Activated naive CD4-positive, alpha-beta T cell treated with anti-CD3 and anti-CD28 coated beads, Interleukin-2, amount 10 ng/mL, durations not matched to agents 7 days and 5 days (primary cell): Measurements from ENCODE around the gene NUDT16L1.
A peak's percentile ranks its signal among the peaks of the same experiment; 100 is the strongest.

Source experiments
- CTCF ChIA-PET: fragments of 350-600 bp; sonication (Branson Sonifier 250); formaldehyde crosslinking; loops from one replicate; lab custom pipeline; 2021; ENCODE audit warnings: antibody characterized with exemption; lab: Charles Lee
- DNase-seq: peaks from one replicate; pipeline ENCODE4 v3.0.0-alpha.2; 2020
- H3K27ac Mint-ChIP-seq: one replicate; pipeline ENCODE4 v1.8.0; 2021; ENCODE audit warnings: mild to moderate bottlenecking, moderate library complexity, mixed read lengths
- H3K27me3 Mint-ChIP-seq: one replicate; pipeline ENCODE4 v1.8.0; 2021; ENCODE audit warnings: mild to moderate bottlenecking, mixed read lengths
- H3K36me3 Mint-ChIP-seq: one replicate; pipeline ENCODE4 v1.8.0; 2021; ENCODE audit warnings: mixed read lengths
- H3K4me1 Mint-ChIP-seq: one replicate; pipeline ENCODE4 v1.8.0; 2021; ENCODE audit warnings: mixed read lengths
- H3K4me3 Mint-ChIP-seq: one replicate; pipeline ENCODE4 v1.8.0; 2021; ENCODE audit warnings: mild to moderate bottlenecking, moderate library complexity, mixed read lengths
- H3K9me3 Mint-ChIP-seq: one replicate; pipeline ENCODE4 v1.8.0; 2021; ENCODE audit warnings: mixed read lengths

The NUDT16L1 gene

GRCh38 chr16:4700380-4700996, 7.1 kb downstream of the NUDT16L1 start:
- Mint-ChIP-seq H3K4me3 (no peak overlapping the region), H3K4me1 (peaks cover 25% of the 10 kb centered on the region), H3K27ac (peak overlapping the region; percentile 64), H3K9me3 (no peaks in the 10 kb centered on the region), H3K36me3 (peaks cover 15% of the 10 kb centered on the region), H3K27me3 (no peaks in the 10 kb centered on the region)
- DNase-seq: peak; percentile 58
- CTCF ChIA-PET: no interaction called here

- no peaks in the 10 kb centered on the region for H3K27me3 Mint-ChIP-seq
- H3K9me3 Mint-ChIP-seq: no peaks in the 10 kb centered on the region
- no peak overlapping the region for H3K4me3 Mint-ChIP-seq
- DNase-seq: no peak
- H3K27ac Mint-ChIP-seq: no peak overlapping the region
- CTCF ChIA-PET: interaction anchor here (0.6 kb wide), 1 partner anchor 87 kb away, joined by 3 read pairs; the partner anchor contains the start of gene SEPTIN12
- H3K4me1 Mint-ChIP-seq: peaks cover 24% of the 10 kb centered on the region
- H3K36me3 Mint-ChIP-seq: peaks cover 14% of the 10 kb centered on the region
These were observed 7.8 kb downstream of the NUDT16L1 start for GRCh38 chr16:4700997-4701743.

GRCh38 chr16:4701791-4702465, 8.6 kb downstream of the NUDT16L1 start:
- H3K9me3 Mint-ChIP-seq: no peaks in the 10 kb centered on the region

GRCh38 chr16:4702466-4702808, 9.1 kb downstream of the NUDT16L1 start:
- Mint-ChIP-seq H3K9me3 (no peaks in the 10 kb centered on the region), H3K4me1 (peaks cover 24% of the 10 kb centered on the region), H3K36me3 (peaks cover 18% of the 10 kb centered on the region), H3K4me3 (no peak overlapping the region), H3K27ac (no peak overlapping the region), H3K27me3 (no peaks in the 10 kb centered on the region)
- CTCF ChIA-PET: no interaction called here
- DNase-seq: no peak

More at GRCh38 chr16:4701791-4702465, 8.6 kb downstream of the NUDT16L1 start:
- Mint-ChIP-seq H3K4me3 (no peak overlapping the region), H3K27ac (no peak overlapping the region), H3K4me1 (peaks cover 24% of the 10 kb centered on the region), H3K36me3 (peaks cover 18% of the 10 kb centered on the region), H3K27me3 (no peaks in the 10 kb centered on the region)
- DNase-seq: no peak
- CTCF ChIA-PET: interaction anchor here (0.6 kb wide), 1 partner anchor 86 kb away, joined by 3 read pairs; the partner anchor contains the start of gene SEPTIN12

GRCh38 chr16:4703906-4704305, 10.5 kb downstream of the NUDT16L1 start:
- no peaks in the 10 kb centered on the region for H3K27me3 Mint-ChIP-seq
- H3K4me1 Mint-ChIP-seq: peaks cover 24% of the 10 kb centered on the region
- H3K27ac Mint-ChIP-seq: no peak overlapping the region
- no peaks in the 10 kb centered on the region for H3K9me3 Mint-ChIP-seq
- no peak for DNase-seq
- no peak overlapping the region for H3K4me3 Mint-ChIP-seq
- peaks cover 21% of the 10 kb centered on the region for H3K36me3 Mint-ChIP-seq
- CTCF ChIA-PET: no interaction called here

- DNase-seq: no peak
- peaks cover 19% of the 10 kb centered on the region for H3K36me3 Mint-ChIP-seq
- CTCF ChIA-PET: no interaction called here
- peaks cover 20% of the 10 kb centered on the region for H3K4me1 Mint-ChIP-seq
- no peak overlapping the region for H3K27ac Mint-ChIP-seq
- H3K27me3 Mint-ChIP-seq: no peaks in the 10 kb centered on the region
- no peak overlapping the region for H3K4me3 Mint-ChIP-seq
- no peaks in the 10 kb centered on the region for H3K9me3 Mint-ChIP-seq
These were observed 11.1 kb downstream of the NUDT16L1 start for GRCh38 chr16:4704491-4704890.

- DNase-seq: no peak
- no peaks in the 10 kb centered on the region for H3K9me3 Mint-ChIP-seq
- no peaks in the 10 kb centered on the region for H3K27me3 Mint-ChIP-seq
- peaks cover 19% of the 10 kb centered on the region for H3K36me3 Mint-ChIP-seq
- H3K4me3 Mint-ChIP-seq: no peak overlapping the region
- H3K27ac Mint-ChIP-seq: no peak overlapping the region
- CTCF ChIA-PET: no interaction called here
- peaks cover 16% of the 10 kb centered on the region for H3K4me1 Mint-ChIP-seq
These were observed 11.6 kb downstream of the NUDT16L1 start for GRCh38 chr16:4704913-4705312.

GRCh38 chr16:4706871-4707270, 13.5 kb downstream of the NUDT16L1 start:
- no peaks in the 10 kb centered on the region for H3K27me3 Mint-ChIP-seq
- CTCF ChIA-PET: interaction anchor here (1.1 kb wide), 1 partner anchor 13 kb away, joined by 3 read pairs; no protein-coding TSS in a partner anchor
- H3K4me1 Mint-ChIP-seq: peaks cover 7% of the 10 kb centered on the region
- peaks cover 23% of the 10 kb centered on the region for H3K36me3 Mint-ChIP-seq
- no peaks in the 10 kb centered on the region for H3K9me3 Mint-ChIP-seq
- H3K4me3 Mint-ChIP-seq: no peak overlapping the region
- no peak for DNase-seq
- H3K27ac Mint-ChIP-seq: no peak overlapping the region

GRCh38 chr16:4709481-4709880, 16.1 kb downstream of the NUDT16L1 start:
- no peak overlapping the region for H3K27ac Mint-ChIP-seq
- DNase-seq: no peak
- H3K4me1 Mint-ChIP-seq: no peaks in the 10 kb centered on the region
- CTCF ChIA-PET: no interaction called here
- H3K4me3 Mint-ChIP-seq: no peak overlapping the region
- no peaks in the 10 kb centered on the region for H3K9me3 Mint-ChIP-seq
- peaks cover 22% of the 10 kb centered on the region for H3K36me3 Mint-ChIP-seq
- H3K27me3 Mint-ChIP-seq: no peaks in the 10 kb centered on the region

- Mint-ChIP-seq H3K27me3 (no peaks in the 10 kb centered on the region), H3K36me3 (peaks cover 14% of the 10 kb centered on the region), H3K4me1 (no peaks in the 10 kb centered on the region), H3K4me3 (no peak overlapping the region), H3K9me3 (no peaks in the 10 kb centered on the region), H3K27ac (no peak overlapping the region)
- CTCF ChIA-PET: no interaction called here
- no peak for DNase-seq
These were observed 20.5 kb downstream of the NUDT16L1 start for GRCh38 chr16:4713663-4714501.

GRCh38 chr16:4714996-4715395, 21.6 kb downstream of the NUDT16L1 start:
- CTCF ChIA-PET: no interaction called here
- no peaks in the 10 kb centered on the region for H3K9me3 Mint-ChIP-seq
- H3K4me1 Mint-ChIP-seq: no peaks in the 10 kb centered on the region
- no peak overlapping the region for H3K27ac Mint-ChIP-seq
- H3K4me3 Mint-ChIP-seq: no peak overlapping the region
- H3K27me3 Mint-ChIP-seq: no peaks in the 10 kb centered on the region
- no peak for DNase-seq
- peaks cover 8% of the 10 kb centered on the region for H3K36me3 Mint-ChIP-seq

GRCh38 chr16:4718466-4718865, 25.1 kb downstream of the NUDT16L1 start:
- CTCF ChIA-PET: no interaction called here
- no peaks in the 10 kb centered on the region for H3K27me3 Mint-ChIP-seq
- H3K4me1 Mint-ChIP-seq: no peaks in the 10 kb centered on the region

GRCh38 chr16:4723071-4723767, 29.9 kb downstream of the NUDT16L1 start:
- no peak for DNase-seq
- no peaks in the 10 kb centered on the region for H3K36me3 Mint-ChIP-seq
- no peaks in the 10 kb centered on the region for H3K9me3 Mint-ChIP-seq
- H3K4me1 Mint-ChIP-seq: no peaks in the 10 kb centered on the region
- CTCF ChIA-PET: no interaction called here
- H3K27me3 Mint-ChIP-seq: no peaks in the 10 kb centered on the region
- H3K4me3 Mint-ChIP-seq: no peak overlapping the region
- no peak overlapping the region for H3K27ac Mint-ChIP-seq

More at GRCh38 chr16:4718466-4718865, 25.1 kb downstream of the NUDT16L1 start:
- no peaks in the 10 kb centered on the region for H3K9me3 Mint-ChIP-seq
- no peak overlapping the region for H3K27ac Mint-ChIP-seq
- H3K4me3 Mint-ChIP-seq: no peak overlapping the region
- H3K36me3 Mint-ChIP-seq: no peaks in the 10 kb centered on the region
- no peak for DNase-seq
